ENCODE measurements around the gene FREY1. TPM values are rescaled to one million over a fixed set of nuclear protein-coding genes. Genes with fewer than 3 reads are reported as not detected.
A peak's percentile ranks its signal among the peaks of the same experiment; 100 is the strongest.

Gene FREY1
- total and polyA plus RNA-seq, 7 donors: 0.14 to 0.56 (median 0.37) TPM; not detected in 4

GRCh38 chr11:45885921-45886721 is 20.9 kb downstream of the FREY1 start:
- intact Hi-C loops (cut with DNase I): no loop called here
- H3K36me3 ChIP-seq (ENCODE audit: insufficient read depth in 1 of 2, low read depth in 1 of 2): peaks cover 0 to 15% of the 10 kb centered on the region in 2 donors
- no peak overlapping the region for H3K27ac ChIP-seq
- WGBS, 3 donors: 13 to 18% (median 15%) methylated on average over 36 to 43 of the region's 43 CpGs
- H3K9me3 ChIP-seq: no peaks in the 10 kb centered on the region
- H3K4me3 ChIP-seq: peak overlapping the region; percentile 60
- peaks cover 4% of the 10 kb centered on the region for H3K4me1 ChIP-seq
- H3K27me3 ChIP-seq (ENCODE audit: insufficient read depth in 3 of 3, low read length in 2 of 3): no peaks in the 10 kb centered on the region
- no peak for ATAC-seq
- no peak for DNase-seq
- TF ChIP-seq, protein P1, sequence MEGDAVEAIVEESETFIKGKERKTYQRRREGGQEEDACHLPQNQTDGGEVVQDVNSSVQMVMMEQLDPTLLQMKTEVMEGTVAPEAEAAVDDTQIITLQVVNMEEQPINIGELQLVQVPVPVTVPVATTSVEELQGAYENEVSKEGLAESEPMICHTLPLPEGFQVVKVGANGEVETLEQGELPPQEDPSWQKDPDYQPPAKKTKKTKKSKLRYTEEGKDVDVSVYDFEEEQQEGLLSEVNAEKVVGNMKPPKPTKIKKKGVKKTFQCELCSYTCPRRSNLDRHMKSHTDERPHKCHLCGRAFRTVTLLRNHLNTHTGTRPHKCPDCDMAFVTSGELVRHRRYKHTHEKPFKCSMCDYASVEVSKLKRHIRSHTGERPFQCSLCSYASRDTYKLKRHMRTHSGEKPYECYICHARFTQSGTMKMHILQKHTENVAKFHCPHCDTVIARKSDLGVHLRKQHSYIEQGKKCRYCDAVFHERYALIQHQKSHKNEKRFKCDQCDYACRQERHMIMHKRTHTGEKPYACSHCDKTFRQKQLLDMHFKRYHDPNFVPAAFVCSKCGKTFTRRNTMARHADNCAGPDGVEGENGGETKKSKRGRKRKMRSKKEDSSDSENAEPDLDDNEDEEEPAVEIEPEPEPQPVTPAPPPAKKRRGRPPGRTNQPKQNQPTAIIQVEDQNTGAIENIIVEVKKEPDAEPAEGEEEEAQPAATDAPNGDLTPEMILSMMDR (IDR thresholded peaks at IDR 0.05): no peak

GRCh38 chr11:45885274-45885920 is 21.7 kb downstream of the FREY1 start, which contains the start of gene MAPK8IP1:
Gene MAPK8IP1, plus strand, starts transcription at chr11:45885651. Its CDS starts 170 bp downstream, at chr11:45885821.
- H3K4me3 ChIP-seq: peak within 1 kb of the TSS; percentile 60
- H3K27ac ChIP-seq: no peak within 1 kb of the TSS
- H3K36me3 ChIP-seq (ENCODE audit: insufficient read depth in 1 of 2, low read depth in 1 of 2): peaks cover 0 to 22% of the 10 kb centered on the region in 2 donors
- peaks cover 4% of the 10 kb centered on the region for H3K4me1 ChIP-seq
- intact Hi-C loops (cut with DNase I): no loop called here
- peak; percentile 61 to 73 for DNase-seq
- TF ChIP-seq, protein P1 (IDR thresholded peaks at IDR 0.05): no peak
- peak; percentile 75 to 84 (median 80) for ATAC-seq
- H3K27me3 ChIP-seq (ENCODE audit: insufficient read depth in 3 of 3, low read length in 2 of 3): no peaks in the 10 kb centered on the region
- 1 to 3% (median 2%) methylated on average over 24 to 73 of the region's 73 CpGs for WGBS, 3 donors
- no peaks in the 10 kb centered on the region for H3K9me3 ChIP-seq

- Histone ChIP-seq H3K36me3 (ENCODE audit: insufficient read depth in 1 of 2, low read depth in 1 of 2) (peaks cover 0 to 30% of the 10 kb centered on the region in 2 donors), H3K4me1 (peaks cover 4% of the 10 kb centered on the region), H3K4me3 (peak overlapping the region; percentile 60), H3K27ac (no peak overlapping the region), H3K9me3 (no peaks in the 10 kb centered on the region), H3K27me3 (ENCODE audit: insufficient read depth in 3 of 3, low read length in 2 of 3) (no peaks in the 10 kb centered on the region)
- 83 to 84% (median 83%) methylated on average over 10 of the region's 10 CpGs for WGBS, 3 donors
- TF ChIP-seq, protein P1 (IDR thresholded peaks at IDR 0.05): no peak
- intact Hi-C loops (cut with DNase I): no loop called here
- DNase-seq (no peak), ATAC-seq (peak in 1 of 4 donors; percentile 10)
Observed at GRCh38 chr11:45884596-45885185, 22.4 kb downstream of the FREY1 start.

- intact Hi-C loops (cut with DNase I): no loop called here
- H3K27ac ChIP-seq: no peak overlapping the region
- H3K4me3 ChIP-seq: no peak overlapping the region
- DNase-seq (no peak), ATAC-seq (no peak)
- WGBS, 3 donors: 73 to 82% (median 79%) methylated on average over 6 of the region's 6 CpGs
- H3K9me3 ChIP-seq: no peaks in the 10 kb centered on the region
- peaks cover 0 to 55% of the 10 kb centered on the region in 2 donors for H3K36me3 ChIP-seq (ENCODE audit: insufficient read depth in 1 of 2, low read depth in 1 of 2)
- no peaks in the 10 kb centered on the region for H3K27me3 ChIP-seq (ENCODE audit: insufficient read depth in 3 of 3, low read length in 2 of 3)
- peaks cover 4% of the 10 kb centered on the region for H3K4me1 ChIP-seq
- TF ChIP-seq, protein P1 (IDR thresholded peaks at IDR 0.05): no peak
Observed at GRCh38 chr11:45881708-45882368, 25.2 kb downstream of the FREY1 start.

Data from psoas muscle (tissue), 8 donors.